ENCODE data around the gene DLGAP4.

Gene DLGAP4

GRCh38 chr20:36274181-36274841 is 31.8 kb upstream of the DLGAP4 start:
- no peak for DNase-seq

- DNase-seq, result no peak
Measured at GRCh38 chr20:36275011-36275410, 31.1 kb upstream of the DLGAP4 start.

GRCh38 chr20:36275441-36276189 is 30.5 kb upstream of the DLGAP4 start:
- DNase-seq, result no peak

- DNase-seq, result no peak
Measured at GRCh38 chr20:36277546-36277945, 28.6 kb upstream of the DLGAP4 start.

- no peak for DNase-seq
Measured at GRCh38 chr20:36279362-36279761, 26.8 kb upstream of the DLGAP4 start.

GRCh38 chr20:36279776-36280175 is 26.4 kb upstream of the DLGAP4 start:
- no peak for DNase-seq

- no peak for DNase-seq
Measured at GRCh38 chr20:36281785-36282380, 24.3 kb upstream of the DLGAP4 start.

GRCh38 chr20:36284751-36285150 is 21.4 kb upstream of the DLGAP4 start:
- DNase-seq, result no peak

- DNase-seq, result no peak
Measured at GRCh38 chr20:36285746-36286447, 20.2 kb upstream of the DLGAP4 start.

GRCh38 chr20:36297656-36298055 is 8.5 kb upstream of the DLGAP4 start:
- no peak for DNase-seq

- no peak for DNase-seq
Measured at GRCh38 chr20:36298061-36298460, 8.1 kb upstream of the DLGAP4 start.

- no peak for DNase-seq
Measured at GRCh38 chr20:36298795-36299339, 7.3 kb upstream of the DLGAP4 start.

- DNase-seq, result no peak
Measured at GRCh38 chr20:36299459-36299858, 6.7 kb upstream of the DLGAP4 start.

- DNase-seq, result no peak
Measured at GRCh38 chr20:36301359-36302119, 4.6 kb upstream of the DLGAP4 start.

GRCh38 chr20:36303020-36303595 is 3.0 kb upstream of the DLGAP4 start:
- DNase-seq, result no peak

- DNase-seq, result no peak
Measured at GRCh38 chr20:36303831-36304230, 2.3 kb upstream of the DLGAP4 start.

- no peak for DNase-seq
Measured at GRCh38 chr20:36304786-36305495, 1.2 kb upstream of the DLGAP4 start.

- no peak for DNase-seq
Measured at GRCh38 chr20:36306553-36307411, 643 bp downstream of the DLGAP4 start.

GRCh38 chr20:36307412-36308325 is 1.5 kb downstream of the DLGAP4 start:
- DNase-seq, result no peak

Data from activated CD4-positive, alpha-beta T cell treated with anti-CD3 and anti-CD28 coated beads, Interleukin-2, amount 50 U/mL, for 4 hours (primary cell).